ENCODE data around the gene TTBK2.
"Not testable (repeated sequence)": the region's sequence is repeated elsewhere in the genome, so short reads cannot be mapped to it uniquely, and the experiment has no call there.

TTBK2 gene

DNA sequence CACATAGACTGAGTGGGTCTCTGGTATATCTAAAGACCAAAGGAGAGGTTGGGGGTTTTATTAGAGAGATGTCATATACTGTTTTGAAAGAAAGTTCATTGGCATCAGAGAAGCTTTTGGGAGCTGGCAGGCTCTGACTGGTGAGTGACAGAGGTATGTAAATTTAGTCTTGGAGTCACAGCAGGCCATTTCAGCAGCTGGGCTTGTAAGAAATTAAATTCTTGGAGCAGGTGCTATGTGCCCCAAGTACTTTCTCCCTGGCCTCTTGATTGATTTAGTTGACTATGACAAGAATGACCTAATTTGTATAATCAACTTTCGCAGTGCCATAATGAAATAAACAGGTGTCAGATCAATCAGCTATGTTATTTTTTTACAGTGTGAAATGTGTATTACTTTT, 135.9 kb downstream of the TTBK2 start:
- no peak for TF ChIP-seq PAX5 (IDR thresholded peaks at IDR 0.05; ENCODE audit: insufficient read depth, low read length, severe bottlenecking)
- TF ChIP-seq POLR2AphosphoS5 (IDR thresholded peaks at IDR 0.05; ENCODE audit: low read depth, low read length): no peak
- DNase-seq (ENCODE audit: insufficient read length, low spot score) (no peak), FAIRE-seq (no peak)

DNA sequence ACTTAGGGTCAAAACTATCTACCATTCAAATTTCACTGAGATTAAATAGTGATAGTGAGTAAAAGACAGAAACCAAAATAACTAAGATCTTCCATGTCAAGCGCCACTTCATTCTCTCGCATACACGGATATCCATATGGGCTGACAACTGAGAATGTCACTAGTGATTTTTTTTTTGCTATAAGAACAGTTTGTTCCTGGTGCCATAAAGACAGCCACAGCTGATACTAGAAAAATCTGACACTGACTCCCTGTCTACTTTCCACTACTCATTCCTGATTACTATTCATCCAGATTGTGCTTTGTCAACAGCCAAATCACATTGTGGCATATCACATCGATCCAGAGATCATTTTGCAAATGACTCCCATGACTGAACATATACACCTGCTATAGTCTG, 137.9 kb downstream of the TTBK2 start:
- DNase-seq (ENCODE audit: insufficient read length, low spot score) (no peak), FAIRE-seq (no peak)
- TF ChIP-seq POLR2AphosphoS5 (IDR thresholded peaks at IDR 0.05; ENCODE audit: low read depth, low read length): no peak
- TF ChIP-seq PAX5 (IDR thresholded peaks at IDR 0.05; ENCODE audit: insufficient read depth, low read length, severe bottlenecking): no peak
- no peak for TF ChIP-seq POU2F2 (IDR thresholded peaks at IDR 0.05; ENCODE audit: low read depth, low read length)
- TF ChIP-seq POLR2A (IDR thresholded peaks at IDR 0.05; ENCODE audit: low read depth, low read length): no peak
- no peak for TF ChIP-seq TAF1 (IDR thresholded peaks at IDR 0.05; ENCODE audit: low read depth, low read length)
- no peak for TF ChIP-seq SPI1 (IDR thresholded peaks at IDR 0.05; ENCODE audit: low read depth, low read length)

DNA sequence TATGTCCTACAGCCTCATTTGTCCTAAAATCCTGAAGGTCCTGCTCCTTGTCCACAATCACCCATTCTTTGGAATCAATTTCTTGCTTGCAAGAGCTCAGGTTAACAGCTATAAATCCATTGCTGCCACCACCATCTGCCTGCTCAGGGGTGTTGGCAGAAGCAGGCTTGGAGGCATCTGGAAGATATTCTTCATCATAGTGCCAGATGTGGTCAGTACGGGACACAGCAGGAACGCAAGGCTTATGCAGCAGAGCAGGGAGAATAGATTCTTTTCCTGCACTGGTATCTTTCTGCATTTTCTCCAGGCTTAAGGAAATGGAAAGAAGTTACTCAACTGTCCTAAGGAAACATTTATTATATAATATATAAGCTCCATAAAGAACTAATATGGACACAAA, 145.2 kb downstream of the TTBK2 start:
- FAIRE-seq (no peak), DNase-seq (ENCODE audit: insufficient read length, low spot score) (no peak)
- TF ChIP-seq POU2F2 (IDR thresholded peaks at IDR 0.05; ENCODE audit: low read depth, low read length): no peak
- no peak for TF ChIP-seq POLR2A (IDR thresholded peaks at IDR 0.05; ENCODE audit: low read depth, low read length)
- no peak for TF ChIP-seq POLR2AphosphoS5 (IDR thresholded peaks at IDR 0.05; ENCODE audit: low read depth, low read length)
- no peak for TF ChIP-seq SPI1 (IDR thresholded peaks at IDR 0.05; ENCODE audit: low read depth, low read length)
- TF ChIP-seq TAF1 (IDR thresholded peaks at IDR 0.05; ENCODE audit: low read depth, low read length): no peak
- no peak for TF ChIP-seq PAX5 (IDR thresholded peaks at IDR 0.05; ENCODE audit: insufficient read depth, low read length, severe bottlenecking)

DNA sequence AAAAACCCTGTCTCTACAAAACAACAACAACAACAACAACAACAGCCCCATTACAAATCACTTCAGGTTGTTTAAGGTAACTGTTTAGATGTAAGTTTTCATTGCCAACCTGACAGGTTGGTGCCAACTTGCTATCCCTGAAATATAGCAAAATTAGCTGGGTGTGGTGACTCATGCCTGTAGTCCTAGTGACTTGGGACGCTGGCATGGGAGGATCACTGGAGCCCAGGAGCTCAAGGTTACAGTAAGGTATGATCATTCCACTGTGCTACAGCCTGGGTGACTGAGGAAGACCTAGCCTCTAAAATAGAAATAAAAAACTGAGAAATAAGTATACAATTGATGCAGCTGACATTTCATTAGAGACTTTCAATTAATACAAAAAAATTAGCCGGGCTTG, 147.7 kb downstream of the TTBK2 start:
- TF ChIP-seq POLR2AphosphoS5 (IDR thresholded peaks at IDR 0.05; ENCODE audit: low read depth, low read length) (no peak), PAX5 (IDR thresholded peaks at IDR 0.05; ENCODE audit: insufficient read depth, low read length, severe bottlenecking) (no peak), TAF1 (IDR thresholded peaks at IDR 0.05; ENCODE audit: low read depth, low read length) (no peak), POLR2A (IDR thresholded peaks at IDR 0.05; ENCODE audit: low read depth, low read length) (no peak), POU2F2 (IDR thresholded peaks at IDR 0.05; ENCODE audit: low read depth, low read length) (no peak), SPI1 (IDR thresholded peaks at IDR 0.05; ENCODE audit: low read depth, low read length) (no peak)
- FAIRE-seq (no peak), DNase-seq (ENCODE audit: insufficient read length, low spot score) (no peak)

DNA sequence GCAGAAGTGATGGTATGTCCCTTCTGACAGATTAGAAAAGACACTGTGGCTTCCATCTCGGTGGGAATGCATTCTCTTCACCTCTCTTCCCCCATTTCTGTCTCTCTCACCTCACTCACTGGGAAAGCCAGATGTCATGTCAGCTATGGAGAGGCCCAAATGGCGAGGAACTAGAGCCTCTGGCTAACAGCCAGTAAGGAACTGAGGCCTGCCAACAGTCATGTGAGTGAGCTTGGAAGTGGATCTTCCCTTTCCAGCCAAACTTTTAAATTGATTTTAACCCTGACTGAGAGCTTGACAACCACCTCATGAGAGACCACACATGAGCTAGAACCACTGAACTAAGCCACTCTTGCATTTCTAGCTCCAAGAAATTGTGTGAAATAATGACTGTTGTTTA, 148.4 kb downstream of the TTBK2 start:
- no peak for TF ChIP-seq SPI1 (IDR thresholded peaks at IDR 0.05; ENCODE audit: low read depth, low read length)
- no peak for TF ChIP-seq TAF1 (IDR thresholded peaks at IDR 0.05; ENCODE audit: low read depth, low read length)
- no peak for TF ChIP-seq POLR2A (IDR thresholded peaks at IDR 0.05; ENCODE audit: low read depth, low read length)
- no peak for TF ChIP-seq PAX5 (IDR thresholded peaks at IDR 0.05; ENCODE audit: insufficient read depth, low read length, severe bottlenecking)
- no peak for TF ChIP-seq POU2F2 (IDR thresholded peaks at IDR 0.05; ENCODE audit: low read depth, low read length)
- no peak for TF ChIP-seq POLR2AphosphoS5 (IDR thresholded peaks at IDR 0.05; ENCODE audit: low read depth, low read length)
- no peak for FAIRE-seq

DNA sequence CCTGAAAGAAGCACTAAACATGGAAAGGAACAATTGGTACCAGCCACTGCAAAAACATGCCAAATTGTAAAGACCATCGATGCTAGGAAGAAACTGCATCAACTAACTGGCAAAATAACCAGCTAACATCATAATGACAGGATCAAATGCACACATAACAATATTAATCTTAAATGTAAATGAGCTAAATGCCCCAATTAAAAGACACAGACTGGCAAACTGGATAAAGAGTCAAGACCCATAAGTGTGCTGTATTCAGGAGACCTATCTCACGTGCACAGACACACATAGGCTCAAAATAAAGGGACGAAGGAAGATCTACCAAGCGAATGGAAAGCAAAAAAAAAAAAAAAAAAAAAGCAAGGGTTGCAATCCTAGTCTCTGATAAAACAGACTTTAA, 154.5 kb downstream of the TTBK2 start:
- FAIRE-seq; DNase-seq (ENCODE audit: insufficient read length, low spot score): not testable (repeated sequence)

More for the DNA sequence above, 148.4 kb downstream of the TTBK2 start:
- no peak for DNase-seq (ENCODE audit: insufficient read length, low spot score)

DNA sequence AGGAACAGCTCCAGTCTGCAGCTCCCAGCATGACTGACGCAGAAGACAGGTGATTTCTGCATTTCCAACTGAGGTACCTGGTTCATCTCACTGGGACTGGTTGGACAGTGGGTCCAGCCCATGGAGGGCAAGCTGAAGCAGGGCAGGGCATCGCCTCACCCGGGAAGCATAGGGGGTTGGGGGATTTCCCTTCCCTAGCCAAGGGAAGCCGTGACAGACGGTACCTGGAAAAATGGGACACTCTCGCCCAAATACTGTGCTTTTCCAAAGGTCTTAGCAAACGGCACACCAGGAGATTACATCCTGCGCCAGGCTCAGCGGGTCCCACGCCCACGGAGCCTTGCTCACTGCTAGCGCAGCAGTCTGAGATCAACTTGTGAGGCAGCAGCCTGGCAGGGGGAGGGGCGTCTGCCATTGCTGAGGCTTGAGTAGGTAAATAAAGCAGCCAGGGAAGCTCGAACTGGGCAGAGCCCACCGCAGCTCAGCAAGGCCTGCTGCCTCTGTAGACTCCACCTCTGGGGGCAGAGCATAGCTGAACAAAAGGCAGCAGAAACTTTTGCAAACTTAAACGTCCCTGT, 156.3 kb downstream of the TTBK2 start:
- not testable (repeated sequence) for DNase-seq (ENCODE audit: insufficient read length, low spot score); FAIRE-seq

DNA sequence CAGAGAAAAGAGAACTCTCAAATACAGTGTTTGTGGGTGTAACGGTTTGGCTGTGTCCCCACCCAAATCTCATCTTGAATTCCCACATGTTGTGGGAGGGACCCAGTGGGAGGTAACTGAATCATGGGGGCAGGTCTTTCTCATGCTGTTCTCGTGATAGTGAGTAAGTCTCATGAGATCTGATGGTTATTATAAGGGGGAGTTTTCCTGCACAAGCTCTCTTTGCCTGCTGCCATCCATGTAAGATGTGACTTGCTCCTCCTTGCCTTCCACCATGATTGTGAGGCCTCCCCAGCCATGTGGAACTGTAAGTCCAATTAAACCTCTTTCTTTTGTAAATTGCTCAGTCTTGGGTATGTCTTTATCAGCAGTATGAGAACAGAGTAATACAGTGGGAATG, 158.8 kb downstream of the TTBK2 start:
- not testable (repeated sequence) for DNase-seq (ENCODE audit: insufficient read length, low spot score); FAIRE-seq

DNA sequence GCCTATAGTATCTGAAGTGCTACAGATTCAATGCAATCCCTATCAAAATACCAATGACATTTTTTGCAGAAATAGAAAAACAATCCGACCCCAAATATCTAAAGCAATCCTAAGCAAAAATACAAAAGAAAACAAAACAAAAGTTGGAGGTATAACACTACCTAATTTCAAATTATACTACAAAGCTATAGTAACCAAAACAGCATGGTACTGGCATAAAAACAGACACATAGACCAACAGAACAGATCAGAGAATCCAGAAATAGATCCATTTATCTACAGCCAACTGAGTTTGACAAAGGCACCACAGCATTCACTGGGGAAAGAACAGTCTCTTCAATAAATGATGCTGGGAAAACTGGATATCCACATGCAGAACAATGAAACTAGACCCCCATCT, 159.8 kb downstream of the TTBK2 start:
- TF ChIP-seq TAF1 (IDR thresholded peaks at IDR 0.05; ENCODE audit: low read depth, low read length): no peak
- TF ChIP-seq PAX5 (IDR thresholded peaks at IDR 0.05; ENCODE audit: insufficient read depth, low read length, severe bottlenecking): no peak
- no peak for TF ChIP-seq SPI1 (IDR thresholded peaks at IDR 0.05; ENCODE audit: low read depth, low read length)
- no peak for TF ChIP-seq POLR2AphosphoS5 (IDR thresholded peaks at IDR 0.05; ENCODE audit: low read depth, low read length)
- TF ChIP-seq POLR2A (IDR thresholded peaks at IDR 0.05; ENCODE audit: low read depth, low read length): no peak
- TF ChIP-seq POU2F2 (IDR thresholded peaks at IDR 0.05; ENCODE audit: low read depth, low read length): no peak
- FAIRE-seq (no peak), DNase-seq (ENCODE audit: insufficient read length, low spot score) (no peak)

DNA sequence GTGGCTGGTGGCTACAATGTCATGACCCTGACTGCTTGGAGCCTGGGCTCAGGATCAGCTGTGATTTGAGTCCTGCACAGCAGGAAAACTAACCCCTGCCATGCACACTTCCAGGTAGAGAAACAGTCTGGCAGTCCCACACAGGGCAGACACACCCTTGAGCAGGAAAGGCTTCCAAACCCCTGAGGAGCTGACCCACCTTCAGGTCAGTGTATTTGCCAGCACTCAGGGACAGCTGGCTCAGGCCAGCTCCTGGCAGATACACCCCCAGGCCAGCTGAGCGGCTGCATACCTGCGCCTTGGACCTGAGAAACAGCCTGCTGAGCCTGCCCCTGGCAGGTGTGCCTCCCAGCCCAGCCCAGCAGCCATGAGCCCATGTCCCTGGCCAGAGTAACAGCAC, 161.5 kb downstream of the TTBK2 start:
- TF ChIP-seq SPI1 (IDR thresholded peaks at IDR 0.05; ENCODE audit: low read depth, low read length) (no peak), POLR2AphosphoS5 (IDR thresholded peaks at IDR 0.05; ENCODE audit: low read depth, low read length) (no peak), PAX5 (IDR thresholded peaks at IDR 0.05; ENCODE audit: insufficient read depth, low read length, severe bottlenecking) (no peak), POLR2A (IDR thresholded peaks at IDR 0.05; ENCODE audit: low read depth, low read length) (no peak), TAF1 (IDR thresholded peaks at IDR 0.05; ENCODE audit: low read depth, low read length) (no peak), POU2F2 (IDR thresholded peaks at IDR 0.05; ENCODE audit: low read depth, low read length) (no peak)
- FAIRE-seq (no peak), DNase-seq (ENCODE audit: insufficient read length, low spot score) (no peak)

DNA sequence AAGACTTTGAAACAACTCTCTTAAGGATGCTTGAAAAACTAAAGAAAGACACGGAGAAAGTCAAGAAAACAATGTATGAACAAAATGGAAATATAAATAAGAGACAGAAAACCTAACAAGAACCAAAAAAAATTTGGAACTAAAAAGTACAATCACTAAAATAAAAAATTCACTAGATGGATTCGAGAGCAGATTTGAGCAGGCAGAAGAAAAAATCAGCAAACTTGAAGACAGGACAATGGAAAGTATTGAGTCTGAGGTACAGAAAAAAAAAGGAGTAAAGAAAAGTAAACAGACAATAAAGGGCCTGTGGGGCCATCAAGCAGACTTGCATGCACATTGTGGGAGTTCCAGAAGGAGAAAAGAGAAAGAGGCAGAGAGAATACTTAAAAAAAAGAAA, 170.3 kb downstream of the TTBK2 start:
- no peak for FAIRE-seq
- TF ChIP-seq POLR2A (IDR thresholded peaks at IDR 0.05; ENCODE audit: low read depth, low read length): no peak
- TF ChIP-seq POU2F2 (IDR thresholded peaks at IDR 0.05; ENCODE audit: low read depth, low read length): no peak
- no peak for TF ChIP-seq TAF1 (IDR thresholded peaks at IDR 0.05; ENCODE audit: low read depth, low read length)
- TF ChIP-seq PAX5 (IDR thresholded peaks at IDR 0.05; ENCODE audit: insufficient read depth, low read length, severe bottlenecking): no peak
- no peak for TF ChIP-seq POLR2AphosphoS5 (IDR thresholded peaks at IDR 0.05; ENCODE audit: low read depth, low read length)
- TF ChIP-seq SPI1 (IDR thresholded peaks at IDR 0.05; ENCODE audit: low read depth, low read length): no peak
- DNase-seq (ENCODE audit: insufficient read length, low spot score): no peak

Measured in GM12891 (cell line).